ENCODE data around the gene AEBP2.
A peak's percentile ranks its signal among the peaks of the same experiment; 100 is the strongest.
"Not testable (repeated sequence)": the region's sequence is repeated elsewhere in the genome, so short reads cannot be mapped to it uniquely, and the experiment has no call there.

AEBP2 gene

GRCh38 chr12:19419086-19419485, 20.2 kb upstream of the AEBP2 start:
- no peak for DNase-seq (ENCODE audit: insufficient read length, low spot score)
- FAIRE-seq: no peak
- TF ChIP-seq TAF1 (IDR thresholded peaks at IDR 0.05; ENCODE audit: low read depth, low read length): no peak
- no peak for TF ChIP-seq PAX5 (IDR thresholded peaks at IDR 0.05; ENCODE audit: insufficient read depth, low read length, severe bottlenecking)
- TF ChIP-seq POLR2A (IDR thresholded peaks at IDR 0.05; ENCODE audit: low read depth, low read length): no peak
- TF ChIP-seq POLR2AphosphoS5 (IDR thresholded peaks at IDR 0.05; ENCODE audit: low read depth, low read length): no peak

GRCh38 chr12:19421503-19422282, 17.6 kb upstream of the AEBP2 start:
- no peak for FAIRE-seq
- DNase-seq (ENCODE audit: insufficient read length, low spot score): no peak
- TF ChIP-seq POLR2A (IDR thresholded peaks at IDR 0.05; ENCODE audit: low read depth, low read length): no peak

- FAIRE-seq: no peak
- DNase-seq (ENCODE audit: insufficient read length, low spot score): no peak
- TF ChIP-seq POLR2AphosphoS5 (IDR thresholded peaks at IDR 0.05; ENCODE audit: low read depth, low read length) (no peak), PAX5 (IDR thresholded peaks at IDR 0.05; ENCODE audit: insufficient read depth, low read length, severe bottlenecking) (no peak), TAF1 (IDR thresholded peaks at IDR 0.05; ENCODE audit: low read depth, low read length) (no peak), POU2F2 (IDR thresholded peaks at IDR 0.05; ENCODE audit: low read depth, low read length) (no peak), POLR2A (IDR thresholded peaks at IDR 0.05; ENCODE audit: low read depth, low read length) (no peak), SPI1 (IDR thresholded peaks at IDR 0.05; ENCODE audit: low read depth, low read length) (no peak)
Observed at GRCh38 chr12:19423166-19423930, 15.9 kb upstream of the AEBP2 start.

GRCh38 chr12:19428246-19428645, 11.0 kb upstream of the AEBP2 start:
- DNase-seq (ENCODE audit: insufficient read length, low spot score) (no peak), FAIRE-seq (no peak)
- TF ChIP-seq POLR2AphosphoS5 (IDR thresholded peaks at IDR 0.05; ENCODE audit: low read depth, low read length) (no peak), POU2F2 (IDR thresholded peaks at IDR 0.05; ENCODE audit: low read depth, low read length) (no peak), SPI1 (IDR thresholded peaks at IDR 0.05; ENCODE audit: low read depth, low read length) (no peak), PAX5 (IDR thresholded peaks at IDR 0.05; ENCODE audit: insufficient read depth, low read length, severe bottlenecking) (no peak), TAF1 (IDR thresholded peaks at IDR 0.05; ENCODE audit: low read depth, low read length) (no peak), POLR2A (IDR thresholded peaks at IDR 0.05; ENCODE audit: low read depth, low read length) (no peak)

GRCh38 chr12:19429491-19429890, 9.8 kb upstream of the AEBP2 start:
- DNase-seq (ENCODE audit: insufficient read length, low spot score); FAIRE-seq: not testable (repeated sequence)

GRCh38 chr12:19430988-19431387, 8.3 kb upstream of the AEBP2 start:
- DNase-seq (ENCODE audit: insufficient read length, low spot score) (no peak), FAIRE-seq (no peak)
- TF ChIP-seq POU2F2 (IDR thresholded peaks at IDR 0.05; ENCODE audit: low read depth, low read length): no peak
- no peak for TF ChIP-seq TAF1 (IDR thresholded peaks at IDR 0.05; ENCODE audit: low read depth, low read length)
- TF ChIP-seq SPI1 (IDR thresholded peaks at IDR 0.05; ENCODE audit: low read depth, low read length): no peak
- no peak for TF ChIP-seq POLR2AphosphoS5 (IDR thresholded peaks at IDR 0.05; ENCODE audit: low read depth, low read length)
- TF ChIP-seq POLR2A (IDR thresholded peaks at IDR 0.05; ENCODE audit: low read depth, low read length): no peak
- no peak for TF ChIP-seq PAX5 (IDR thresholded peaks at IDR 0.05; ENCODE audit: insufficient read depth, low read length, severe bottlenecking)

GRCh38 chr12:19431407-19432308, 7.6 kb upstream of the AEBP2 start:
- TF ChIP-seq POU2F2 (IDR thresholded peaks at IDR 0.05; ENCODE audit: low read depth, low read length) (no peak), TAF1 (IDR thresholded peaks at IDR 0.05; ENCODE audit: low read depth, low read length) (0 out of 2 replicates have a peak, but pooled peaks have one; percentile 26), PAX5 (IDR thresholded peaks at IDR 0.05; ENCODE audit: insufficient read depth, low read length, severe bottlenecking) (no peak), SPI1 (IDR thresholded peaks at IDR 0.05; ENCODE audit: low read depth, low read length) (no peak), POLR2AphosphoS5 (IDR thresholded peaks at IDR 0.05; ENCODE audit: low read depth, low read length) (no peak), POLR2A (IDR thresholded peaks at IDR 0.05; ENCODE audit: low read depth, low read length) (no peak)
- FAIRE-seq (no peak), DNase-seq (ENCODE audit: insufficient read length, low spot score) (no peak)

- no peak for FAIRE-seq
- no peak for DNase-seq (ENCODE audit: insufficient read length, low spot score)
- TF ChIP-seq PAX5 (IDR thresholded peaks at IDR 0.05; ENCODE audit: insufficient read depth, low read length, severe bottlenecking) (no peak), POU2F2 (IDR thresholded peaks at IDR 0.05; ENCODE audit: low read depth, low read length) (no peak), POLR2AphosphoS5 (IDR thresholded peaks at IDR 0.05; ENCODE audit: low read depth, low read length) (no peak), POLR2A (IDR thresholded peaks at IDR 0.05; ENCODE audit: low read depth, low read length) (no peak)
Observed at GRCh38 chr12:19432309-19433170, 6.8 kb upstream of the AEBP2 start.

- TF ChIP-seq TAF1 (IDR thresholded peaks at IDR 0.05; ENCODE audit: low read depth, low read length): no peak
- DNase-seq (ENCODE audit: insufficient read length, low spot score) (no peak), FAIRE-seq (no peak)
Observed at GRCh38 chr12:19434538-19434937, 4.8 kb upstream of the AEBP2 start.
